ENCODE results near the gene KNTC1.
"Not testable (repeated sequence)": the region's sequence is repeated elsewhere in the genome, so short reads cannot be mapped to it uniquely, and the experiment has no call there.

KNTC1 gene

DNA sequence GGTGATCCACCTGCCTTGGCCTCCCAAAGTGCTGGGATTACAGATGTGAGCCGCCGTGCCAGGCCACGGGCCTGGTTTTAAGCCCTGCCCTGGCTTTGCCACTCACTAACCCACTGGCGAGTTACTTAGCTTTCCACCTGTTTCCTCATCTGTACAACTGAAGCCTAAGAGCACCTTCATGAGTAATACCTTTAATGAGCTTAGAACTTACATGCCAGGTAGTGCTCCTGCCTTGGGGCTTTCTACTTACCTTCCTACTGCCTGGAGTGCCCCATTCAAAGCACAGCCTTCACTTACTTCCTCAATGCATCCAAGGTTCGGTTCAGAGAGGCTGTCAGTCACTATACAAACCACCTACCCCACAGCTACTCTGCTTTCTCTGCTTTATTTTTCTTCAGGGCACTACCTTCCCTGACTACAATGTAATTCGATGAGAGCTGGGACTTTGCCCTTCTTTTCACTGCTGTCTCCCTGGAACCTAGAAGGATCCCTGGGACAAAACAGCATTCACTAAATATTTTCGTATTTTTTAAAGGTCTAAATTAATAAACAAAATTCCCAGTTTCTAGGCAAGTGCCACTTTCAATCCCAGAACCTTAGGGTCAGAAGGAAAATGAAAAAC, 40.1 kb upstream of the KNTC1 start:
- Histone ChIP-seq H3K36me3 (replicated peaks; ENCODE audit: insufficient read depth, low read length) (no peaks in the 10 kb centered on the region; the same call in 1 of the 2 replicates), H3K79me2 (ENCODE audit: low read length) (peaks cover 2% of the 10 kb centered on the region; the same call in 1 of the 2 replicates), H3K27me3 (replicated peaks; ENCODE audit: insufficient read depth, low read length) (no peaks in the 10 kb centered on the region), H2AFZ (ENCODE audit: low read length) (no peak overlapping the region), H3K9ac (ENCODE audit: low read length) (no peak overlapping the region), H3K9me2 (replicated peaks; ENCODE audit: insufficient read depth, low read length) (no peaks in the 10 kb centered on the region), H3K4me1 (ENCODE audit: low read length) (no peaks in the 10 kb centered on the region), H4K20me1 (ENCODE audit: insufficient read depth, low read length) (no peaks in the 10 kb centered on the region), H3K27ac (ENCODE audit: low read length) (no peak overlapping the region), H3K9me3 (replicated peaks; ENCODE audit: insufficient read depth, low read length) (no peaks in the 10 kb centered on the region), H3F3A (ENCODE audit: insufficient read depth, low read length) (no peaks in the 10 kb centered on the region), H3K4me2 (ENCODE audit: low read depth, low read length) (no peak overlapping the region), H3K4me3 (ENCODE audit: low read length) (no peak overlapping the region)
- TF ChIP-seq EZH2phosphoT487 (IDR thresholded peaks at IDR 0.05; ENCODE audit: low read length), result no peak
- no peak for TF ChIP-seq EZH2 (optimal IDR thresholded peaks at IDR 0.05; ENCODE audit: low read depth, low read length)
- TF ChIP-seq, protein P1, sequence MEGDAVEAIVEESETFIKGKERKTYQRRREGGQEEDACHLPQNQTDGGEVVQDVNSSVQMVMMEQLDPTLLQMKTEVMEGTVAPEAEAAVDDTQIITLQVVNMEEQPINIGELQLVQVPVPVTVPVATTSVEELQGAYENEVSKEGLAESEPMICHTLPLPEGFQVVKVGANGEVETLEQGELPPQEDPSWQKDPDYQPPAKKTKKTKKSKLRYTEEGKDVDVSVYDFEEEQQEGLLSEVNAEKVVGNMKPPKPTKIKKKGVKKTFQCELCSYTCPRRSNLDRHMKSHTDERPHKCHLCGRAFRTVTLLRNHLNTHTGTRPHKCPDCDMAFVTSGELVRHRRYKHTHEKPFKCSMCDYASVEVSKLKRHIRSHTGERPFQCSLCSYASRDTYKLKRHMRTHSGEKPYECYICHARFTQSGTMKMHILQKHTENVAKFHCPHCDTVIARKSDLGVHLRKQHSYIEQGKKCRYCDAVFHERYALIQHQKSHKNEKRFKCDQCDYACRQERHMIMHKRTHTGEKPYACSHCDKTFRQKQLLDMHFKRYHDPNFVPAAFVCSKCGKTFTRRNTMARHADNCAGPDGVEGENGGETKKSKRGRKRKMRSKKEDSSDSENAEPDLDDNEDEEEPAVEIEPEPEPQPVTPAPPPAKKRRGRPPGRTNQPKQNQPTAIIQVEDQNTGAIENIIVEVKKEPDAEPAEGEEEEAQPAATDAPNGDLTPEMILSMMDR (IDR thresholded peaks at IDR 0.05; ENCODE audit: low read length), result no peak
- DNase-seq, result no peak

DNA sequence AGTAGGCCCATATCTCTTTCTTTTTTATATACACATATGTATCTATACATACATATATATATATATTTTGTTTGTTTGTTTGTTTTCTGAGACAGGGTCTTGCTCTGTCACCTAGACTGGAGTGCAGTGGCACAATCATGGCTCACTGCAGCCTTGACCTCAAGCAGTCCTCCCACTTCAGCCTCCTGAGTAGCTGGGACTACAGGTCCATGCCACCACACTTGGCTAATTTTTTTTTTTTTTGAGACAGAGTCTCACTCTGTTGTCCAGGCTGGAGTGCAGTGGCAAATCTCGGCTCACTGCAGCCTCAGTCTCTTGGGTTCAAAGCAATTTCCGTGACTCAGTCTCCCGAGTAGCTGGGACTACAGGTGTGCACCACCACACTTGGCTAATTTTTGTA, 39.2 kb upstream of the KNTC1 start:
- H3K36me3 ChIP-seq (replicated peaks; ENCODE audit: insufficient read depth, low read length); H3K9me2 ChIP-seq (replicated peaks; ENCODE audit: insufficient read depth, low read length); H3F3A ChIP-seq (ENCODE audit: insufficient read depth, low read length); H3K9me3 ChIP-seq (replicated peaks; ENCODE audit: insufficient read depth, low read length); H3K27me3 ChIP-seq (replicated peaks; ENCODE audit: insufficient read depth, low read length); DNase-seq; H3K4me3 ChIP-seq (ENCODE audit: low read length); H2AFZ ChIP-seq (ENCODE audit: low read length); H3K9ac ChIP-seq (ENCODE audit: low read length); H3K4me2 ChIP-seq (ENCODE audit: low read depth, low read length); H3K4me1 ChIP-seq (ENCODE audit: low read length); H3K79me2 ChIP-seq (ENCODE audit: low read length); H4K20me1 ChIP-seq (ENCODE audit: insufficient read depth, low read length); H3K27ac ChIP-seq (ENCODE audit: low read length): not testable (repeated sequence)

DNA sequence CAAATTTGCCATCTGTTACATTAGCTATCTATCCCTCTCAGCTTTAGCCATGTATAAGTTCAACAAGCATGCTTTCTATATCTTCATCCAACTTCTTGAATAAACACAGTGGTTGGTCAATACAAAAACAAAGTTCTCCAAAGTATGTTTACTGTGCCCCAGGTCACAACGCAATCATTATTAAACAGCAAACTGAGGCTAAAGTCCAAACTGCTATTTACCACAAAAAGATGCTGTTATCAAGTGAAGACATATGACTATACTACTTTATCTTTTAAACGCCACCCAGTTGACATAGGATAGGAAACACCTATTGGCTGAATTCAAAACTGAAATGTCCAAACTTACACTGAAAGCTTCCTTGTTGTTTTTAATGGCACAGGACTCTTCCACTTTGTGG, 38.0 kb upstream of the KNTC1 start:
- H3K4me1 ChIP-seq (ENCODE audit: low read length), result no peaks in the 10 kb centered on the region
- no peaks in the 10 kb centered on the region for H3K27me3 ChIP-seq (replicated peaks; ENCODE audit: insufficient read depth, low read length)
- TF ChIP-seq EZH2phosphoT487 (IDR thresholded peaks at IDR 0.05; ENCODE audit: low read length), result no peak
- TF ChIP-seq, protein P1 (IDR thresholded peaks at IDR 0.05; ENCODE audit: low read length), result no peak
- no peak for TF ChIP-seq EZH2 (optimal IDR thresholded peaks at IDR 0.05; ENCODE audit: low read depth, low read length)
- H3K9ac ChIP-seq (ENCODE audit: low read length), result no peak overlapping the region
- H3K79me2 ChIP-seq (ENCODE audit: low read length), result peaks cover 11% of the 10 kb centered on the region; the same call in 1 of the 2 replicates
- H3K9me3 ChIP-seq (replicated peaks; ENCODE audit: insufficient read depth, low read length), result no peaks in the 10 kb centered on the region
- no peaks in the 10 kb centered on the region for H4K20me1 ChIP-seq (ENCODE audit: insufficient read depth, low read length)
- no peak overlapping the region for H3K4me3 ChIP-seq (ENCODE audit: low read length)
- no peaks in the 10 kb centered on the region for H3F3A ChIP-seq (ENCODE audit: insufficient read depth, low read length)
- no peak overlapping the region for H2AFZ ChIP-seq (ENCODE audit: low read length)
- no peaks in the 10 kb centered on the region for H3K9me2 ChIP-seq (replicated peaks; ENCODE audit: insufficient read depth, low read length)
- no peak for DNase-seq
- no peaks in the 10 kb centered on the region; the same call in 1 of the 2 replicates for H3K36me3 ChIP-seq (replicated peaks; ENCODE audit: insufficient read depth, low read length)
- no peak overlapping the region for H3K4me2 ChIP-seq (ENCODE audit: low read depth, low read length)
- no peak overlapping the region for H3K27ac ChIP-seq (ENCODE audit: low read length)

DNA sequence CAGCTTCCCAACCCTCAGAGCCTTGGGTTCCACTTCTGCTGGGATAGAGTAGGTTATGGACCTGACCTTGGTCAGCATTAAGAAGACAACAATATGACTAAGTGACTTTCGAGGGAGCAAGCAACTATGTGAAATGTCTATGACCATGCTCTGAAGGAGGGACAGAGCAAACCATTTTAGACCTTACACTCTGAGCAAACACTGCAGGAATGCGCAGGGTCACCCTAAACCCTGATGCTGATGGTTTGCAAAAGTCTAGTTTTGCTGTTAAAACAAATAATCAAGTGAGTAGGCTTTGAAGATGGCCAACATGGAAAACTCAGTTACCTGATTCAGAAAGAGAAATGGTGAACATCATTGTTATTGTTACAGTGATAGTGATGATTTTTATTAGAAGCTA, 35.1 kb upstream of the KNTC1 start:
- Histone ChIP-seq H3K36me3 (replicated peaks; ENCODE audit: insufficient read depth, low read length) (no peaks in the 10 kb centered on the region; the same call in 1 of the 2 replicates), H3K9me2 (replicated peaks; ENCODE audit: insufficient read depth, low read length) (no peaks in the 10 kb centered on the region), H3K27ac (ENCODE audit: low read length) (no peak overlapping the region), H3K9ac (ENCODE audit: low read length) (no peak overlapping the region), H3K27me3 (replicated peaks; ENCODE audit: insufficient read depth, low read length) (no peaks in the 10 kb centered on the region), H3K4me3 (ENCODE audit: low read length) (no peak overlapping the region), H3K9me3 (replicated peaks; ENCODE audit: insufficient read depth, low read length) (no peaks in the 10 kb centered on the region), H3K4me2 (ENCODE audit: low read depth, low read length) (no peak overlapping the region), H3F3A (ENCODE audit: insufficient read depth, low read length) (no peaks in the 10 kb centered on the region), H4K20me1 (ENCODE audit: insufficient read depth, low read length) (no peaks in the 10 kb centered on the region), H2AFZ (ENCODE audit: low read length) (no peak overlapping the region), H3K79me2 (ENCODE audit: low read length) (peaks cover 29% of the 10 kb centered on the region), H3K4me1 (ENCODE audit: low read length) (no peaks in the 10 kb centered on the region)
- DNase-seq, result no peak
- TF ChIP-seq EZH2phosphoT487 (IDR thresholded peaks at IDR 0.05; ENCODE audit: low read length) (no peak), EZH2 (optimal IDR thresholded peaks at IDR 0.05; ENCODE audit: low read depth, low read length) (no peak)
- TF ChIP-seq, protein P1 (IDR thresholded peaks at IDR 0.05; ENCODE audit: low read length), result no peak

DNA sequence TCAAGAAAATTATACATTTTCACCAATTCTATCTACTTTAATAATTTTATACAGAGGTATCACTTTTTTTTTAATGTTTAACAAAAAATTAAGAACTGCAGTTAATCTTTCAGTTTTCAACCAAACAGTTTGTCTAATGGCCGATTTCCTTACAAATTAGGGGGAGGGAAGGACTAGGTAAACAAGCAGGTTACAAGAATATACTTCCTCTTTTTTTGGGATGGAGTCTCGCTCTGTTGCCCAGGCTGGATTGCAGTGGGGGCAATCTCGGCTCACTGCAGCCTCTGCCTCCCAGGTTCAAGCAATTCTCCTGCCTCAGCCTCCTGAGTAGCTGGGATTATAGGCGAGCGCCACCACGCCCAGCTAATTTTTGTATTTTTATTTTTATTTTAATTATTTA, 33.8 kb upstream of the KNTC1 start:
- not testable (repeated sequence) for H3K4me2 ChIP-seq (ENCODE audit: low read depth, low read length); H3K4me1 ChIP-seq (ENCODE audit: low read length); H4K20me1 ChIP-seq (ENCODE audit: insufficient read depth, low read length); H2AFZ ChIP-seq (ENCODE audit: low read length); DNase-seq; H3F3A ChIP-seq (ENCODE audit: insufficient read depth, low read length); H3K27me3 ChIP-seq (replicated peaks; ENCODE audit: insufficient read depth, low read length); H3K27ac ChIP-seq (ENCODE audit: low read length); H3K36me3 ChIP-seq (replicated peaks; ENCODE audit: insufficient read depth, low read length); H3K9ac ChIP-seq (ENCODE audit: low read length); H3K9me3 ChIP-seq (replicated peaks; ENCODE audit: insufficient read depth, low read length); H3K9me2 ChIP-seq (replicated peaks; ENCODE audit: insufficient read depth, low read length); H3K4me3 ChIP-seq (ENCODE audit: low read length)
- peaks cover 41% of the 10 kb centered on the region for H3K79me2 ChIP-seq (ENCODE audit: low read length)

Data from MM.1S (cell line).